Fibroblast of lung (primary cell): Measurements from ENCODE around the gene ITPA.

Source experiments
- EZH2 ChIP-seq: IDR thresholded peaks from 2 replicates; pipeline ENCODE4 v1.5.1; 2012; ENCODE audit warnings: low read length, control low read depth, mild to moderate bottlenecking; ENCODE audit errors: missing control alignments
- TF ChIP-seq, protein P1 (sequence below), 2 donors: IDR thresholded peaks in 1 of 2; conservative IDR thresholded peaks in 1 of 2; 1 replicate in 1 of 2; 2 replicates in 1 of 2; pipeline ENCODE4 v1.5.1; 2011 to 2012; ENCODE audit warnings: low read length in 2 of 2, control low read depth in 1 of 2, inconsistent platforms in 1 of 2, low read depth in 1 of 2, mild to moderate bottlenecking in 1 of 2

DNA sequence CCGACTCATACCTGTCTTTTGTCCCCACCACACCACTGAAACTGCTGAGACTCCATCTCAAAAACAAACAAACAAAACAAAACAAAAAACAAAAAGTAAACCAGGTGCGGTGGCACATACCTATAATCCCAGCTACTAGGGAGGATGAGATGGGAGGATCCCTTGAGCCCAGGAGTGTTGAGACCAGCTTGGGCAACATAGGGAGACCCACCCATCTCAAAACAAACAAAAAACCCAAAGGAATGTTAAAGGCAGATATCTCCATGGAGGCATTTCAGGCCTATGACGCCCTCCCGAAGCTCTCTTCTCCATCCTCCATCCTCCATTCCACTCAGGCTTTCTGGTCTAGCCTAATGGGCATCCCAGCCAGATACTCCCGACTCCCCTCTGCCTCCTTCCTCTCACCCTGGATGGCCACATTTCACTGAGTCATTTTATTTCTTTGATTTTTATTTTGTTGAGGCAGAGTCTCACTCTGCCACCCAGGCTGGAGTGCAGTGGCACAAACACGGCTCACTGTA is 32.9 kb downstream of the ITPA start:
- TF ChIP-seq EZH2: no peak
- TF ChIP-seq, protein P1, sequence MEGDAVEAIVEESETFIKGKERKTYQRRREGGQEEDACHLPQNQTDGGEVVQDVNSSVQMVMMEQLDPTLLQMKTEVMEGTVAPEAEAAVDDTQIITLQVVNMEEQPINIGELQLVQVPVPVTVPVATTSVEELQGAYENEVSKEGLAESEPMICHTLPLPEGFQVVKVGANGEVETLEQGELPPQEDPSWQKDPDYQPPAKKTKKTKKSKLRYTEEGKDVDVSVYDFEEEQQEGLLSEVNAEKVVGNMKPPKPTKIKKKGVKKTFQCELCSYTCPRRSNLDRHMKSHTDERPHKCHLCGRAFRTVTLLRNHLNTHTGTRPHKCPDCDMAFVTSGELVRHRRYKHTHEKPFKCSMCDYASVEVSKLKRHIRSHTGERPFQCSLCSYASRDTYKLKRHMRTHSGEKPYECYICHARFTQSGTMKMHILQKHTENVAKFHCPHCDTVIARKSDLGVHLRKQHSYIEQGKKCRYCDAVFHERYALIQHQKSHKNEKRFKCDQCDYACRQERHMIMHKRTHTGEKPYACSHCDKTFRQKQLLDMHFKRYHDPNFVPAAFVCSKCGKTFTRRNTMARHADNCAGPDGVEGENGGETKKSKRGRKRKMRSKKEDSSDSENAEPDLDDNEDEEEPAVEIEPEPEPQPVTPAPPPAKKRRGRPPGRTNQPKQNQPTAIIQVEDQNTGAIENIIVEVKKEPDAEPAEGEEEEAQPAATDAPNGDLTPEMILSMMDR (conservative IDR thresholded peaks at IDR 0.05 in 1 of 2, IDR thresholded peaks at IDR 0.05 in 1 of 2; ENCODE audit: low read depth in 1 of 2, low read length in 2 of 2): no peak
